ENCODE measurements around the gene LGALS13.

The LGALS13 gene

GRCh38 chr19:39555883-39556282 is 46.4 kb upstream of the LGALS13 start:
- Histone ChIP-seq H3K27ac (replicated peaks) (no peak overlapping the region), H3K4me3 (replicated peaks; ENCODE audit: insufficient read depth, low read length) (no peak overlapping the region), H3K27me3 (ENCODE audit: insufficient read depth, poor library complexity, severe bottlenecking) (peaks cover 3% of the 10 kb centered on the region)
- DNase-seq (ENCODE audit: low read depth in 1 of 2, low spot score in 1 of 2): no peak
- no peak for TF ChIP-seq SPI1 (IDR thresholded peaks at IDR 0.05; ENCODE audit: borderline replicate concordance, low read depth)
- TF ChIP-seq, protein P1, sequence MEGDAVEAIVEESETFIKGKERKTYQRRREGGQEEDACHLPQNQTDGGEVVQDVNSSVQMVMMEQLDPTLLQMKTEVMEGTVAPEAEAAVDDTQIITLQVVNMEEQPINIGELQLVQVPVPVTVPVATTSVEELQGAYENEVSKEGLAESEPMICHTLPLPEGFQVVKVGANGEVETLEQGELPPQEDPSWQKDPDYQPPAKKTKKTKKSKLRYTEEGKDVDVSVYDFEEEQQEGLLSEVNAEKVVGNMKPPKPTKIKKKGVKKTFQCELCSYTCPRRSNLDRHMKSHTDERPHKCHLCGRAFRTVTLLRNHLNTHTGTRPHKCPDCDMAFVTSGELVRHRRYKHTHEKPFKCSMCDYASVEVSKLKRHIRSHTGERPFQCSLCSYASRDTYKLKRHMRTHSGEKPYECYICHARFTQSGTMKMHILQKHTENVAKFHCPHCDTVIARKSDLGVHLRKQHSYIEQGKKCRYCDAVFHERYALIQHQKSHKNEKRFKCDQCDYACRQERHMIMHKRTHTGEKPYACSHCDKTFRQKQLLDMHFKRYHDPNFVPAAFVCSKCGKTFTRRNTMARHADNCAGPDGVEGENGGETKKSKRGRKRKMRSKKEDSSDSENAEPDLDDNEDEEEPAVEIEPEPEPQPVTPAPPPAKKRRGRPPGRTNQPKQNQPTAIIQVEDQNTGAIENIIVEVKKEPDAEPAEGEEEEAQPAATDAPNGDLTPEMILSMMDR (IDR thresholded peaks at IDR 0.05; ENCODE audit: insufficient read depth, low read length): no peak
- TF ChIP-seq POLR2AphosphoS5 (IDR thresholded peaks at IDR 0.05; ENCODE audit: low read depth): no peak
- no peak for TF ChIP-seq REST (IDR thresholded peaks at IDR 0.05; ENCODE audit: insufficient replicate concordance, low read depth)
- no peak for TF ChIP-seq GABPA (IDR thresholded peaks at IDR 0.05; ENCODE audit: low read depth)

DNA sequence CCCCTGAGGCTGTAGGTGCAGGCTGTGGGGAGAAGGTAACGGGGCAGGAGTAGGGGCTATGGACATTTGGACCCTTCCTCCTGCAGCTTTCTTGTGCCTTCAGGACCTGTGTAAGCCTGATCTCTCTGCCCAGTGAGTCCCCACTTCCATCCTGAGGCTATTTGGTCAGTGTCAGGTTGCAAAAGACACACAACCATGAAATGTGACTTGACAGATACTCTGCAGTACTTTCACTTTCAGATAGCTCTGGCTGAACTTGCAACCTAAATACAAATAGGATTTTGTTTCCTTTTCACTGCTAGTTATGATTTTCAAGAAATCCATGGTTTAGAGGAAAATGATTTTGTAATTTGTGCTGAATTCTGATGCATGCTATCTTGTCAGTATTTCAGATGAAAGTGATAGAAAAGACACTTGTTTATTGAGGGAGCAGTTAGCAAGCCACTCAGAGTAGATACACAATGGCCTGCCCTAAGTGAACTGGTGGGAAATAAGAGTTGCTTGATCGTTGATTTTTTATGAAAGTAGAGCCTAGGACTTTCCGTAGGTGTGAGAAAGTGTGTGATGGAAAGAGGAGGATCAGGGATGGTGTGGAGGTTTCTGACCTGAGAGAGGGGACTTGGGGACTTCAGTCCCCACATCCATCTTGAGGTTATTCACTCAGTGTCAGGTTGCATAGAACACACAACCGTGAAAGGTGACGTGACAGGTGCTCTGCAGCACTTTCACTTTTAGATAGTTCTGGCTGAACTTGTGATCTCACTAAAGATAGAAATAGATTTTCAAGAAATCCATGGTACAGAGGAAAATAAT is 44.3 kb upstream of the LGALS13 start:
- H3K4me3 ChIP-seq (replicated peaks; ENCODE audit: insufficient read depth, low read length): no peak overlapping the region
- TF ChIP-seq SPI1 (IDR thresholded peaks at IDR 0.05; ENCODE audit: borderline replicate concordance, low read depth) (no peak), REST (IDR thresholded peaks at IDR 0.05; ENCODE audit: insufficient replicate concordance, low read depth) (no peak), GABPA (IDR thresholded peaks at IDR 0.05; ENCODE audit: low read depth) (no peak), POLR2AphosphoS5 (IDR thresholded peaks at IDR 0.05; ENCODE audit: low read depth) (no peak)
- TF ChIP-seq, protein P1 (IDR thresholded peaks at IDR 0.05; ENCODE audit: insufficient read depth, low read length): no peak
- DNase-seq (ENCODE audit: low read depth in 1 of 2, low spot score in 1 of 2): no peak

DNA sequence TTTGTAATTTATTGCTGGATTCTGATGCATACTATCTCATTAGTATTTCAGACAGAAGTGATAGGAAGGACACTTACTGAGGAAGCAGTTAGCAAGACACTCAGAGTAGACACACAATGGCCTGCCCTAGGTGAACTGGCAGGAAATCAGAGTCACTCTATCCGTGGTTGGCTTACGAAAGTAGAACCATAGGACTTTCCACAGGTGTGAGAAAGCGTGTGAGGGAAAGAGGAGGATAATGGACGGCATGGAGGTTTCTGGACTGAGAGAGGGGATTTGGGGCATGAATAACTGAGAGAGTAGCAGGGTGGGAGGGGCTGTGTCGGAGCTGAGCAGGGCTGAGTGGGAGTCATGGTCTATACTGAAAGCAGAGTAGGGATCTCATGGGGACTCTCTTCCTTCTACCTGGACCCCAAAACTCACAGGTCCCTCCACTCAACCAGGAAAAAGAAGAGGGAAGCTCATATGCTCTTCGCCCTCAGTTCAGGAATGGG is 43.7 kb upstream of the LGALS13 start:
- Histone ChIP-seq H3K4me3 (replicated peaks; ENCODE audit: insufficient read depth, low read length) (no peak overlapping the region), H3K27me3 (ENCODE audit: insufficient read depth, poor library complexity, severe bottlenecking) (peaks cover 8% of the 10 kb centered on the region), H3K27ac (replicated peaks) (no peak overlapping the region)
- no peak for DNase-seq (ENCODE audit: low read depth in 1 of 2, low spot score in 1 of 2)
- no peak for TF ChIP-seq SPI1 (IDR thresholded peaks at IDR 0.05; ENCODE audit: borderline replicate concordance, low read depth)
- TF ChIP-seq REST (IDR thresholded peaks at IDR 0.05; ENCODE audit: insufficient replicate concordance, low read depth): no peak
- no peak for TF ChIP-seq POLR2AphosphoS5 (IDR thresholded peaks at IDR 0.05; ENCODE audit: low read depth)

More for the DNA sequence above, 44.3 kb upstream of the LGALS13 start:
- Histone ChIP-seq H3K27me3 (ENCODE audit: insufficient read depth, poor library complexity, severe bottlenecking) (peaks cover 8% of the 10 kb centered on the region), H3K27ac (replicated peaks) (no peak overlapping the region)
